GM23338 (cell line): ENCODE measurements around the gene MET.

ENCODE experiments used
- CREB1 ChIP-seq: fragments of 250-450 bp; sonication (Bioruptor Pico); IDR thresholded peaks from 2 replicates; pipeline ENCODE4 v1.5.0; 2020; ENCODE audit warnings: low read depth, mild to moderate bottlenecking, moderate library complexity
- ETS1 ChIP-seq: IDR thresholded peaks from 2 replicates; pipeline ENCODE4 v1.6.1; 2016; ENCODE audit warnings: antibody characterized with exemption
- EZH2 ChIP-seq: fragments of 200-600 bp; sonication (generic); IDR thresholded peaks from one replicate; pipeline ENCODE4 v1.8.0; 2017; ENCODE audit warnings: antibody characterized with exemption, mild to moderate bottlenecking, low read depth; ENCODE audit not compliant: unreplicated experiment
- EZH2phosphoT487 ChIP-seq: fragments of 200-600 bp; sonication (generic); IDR thresholded peaks from one replicate; pipeline ENCODE4 v1.8.1; 2018; ENCODE audit warnings: antibody characterized with exemption; ENCODE audit not compliant: unreplicated experiment
- JUNB ChIP-seq: IDR thresholded peaks from one replicate; pipeline ENCODE4 v1.6.1; 2016; ENCODE audit warnings: antibody characterized with exemption; ENCODE audit not compliant: unreplicated experiment
- NANOG ChIP-seq: IDR thresholded peaks from 2 replicates; pipeline ENCODE4 v1.6.1; 2016; ENCODE audit warnings: antibody characterized with exemption, borderline replicate concordance
- POLR2AphosphoS5 ChIP-seq: IDR thresholded peaks from 2 replicates; pipeline ENCODE4 v1.6.1; 2016; ENCODE audit warnings: antibody characterized with exemption, low read depth
- REST ChIP-seq: IDR thresholded peaks from one replicate; pipeline ENCODE4 v1.6.1; 2018; ENCODE audit warnings: antibody characterized with exemption; ENCODE audit not compliant: unreplicated experiment
- STAT1 ChIP-seq: IDR thresholded peaks from one replicate; pipeline ENCODE4 v1.6.1; 2016; ENCODE audit warnings: antibody characterized with exemption; ENCODE audit not compliant: unreplicated experiment
- ZNF114 ChIP-seq: fragments of 250-450 bp; sonication (Bioruptor Pico); IDR thresholded peaks from 2 replicates; pipeline ENCODE4 v1.5.0; 2020; ENCODE audit warnings: mild to moderate bottlenecking, moderate library complexity
- ZNF331 ChIP-seq: fragments of 250-450 bp; sonication (Bioruptor Pico); IDR thresholded peaks from 2 replicates; pipeline ENCODE4 v1.5.0; 2020; ENCODE audit warnings: low read depth, mild to moderate bottlenecking, moderate library complexity
- ZNF462 ChIP-seq: fragments of 250-450 bp; sonication (Bioruptor Pico); IDR thresholded peaks from 2 replicates; pipeline ENCODE4 v1.5.0; 2020; ENCODE audit warnings: mild to moderate bottlenecking, moderate library complexity
- TF ChIP-seq, protein P1 (sequence below), 2 experiments: fragments of 200-600 bp in 1 of 2; sonication (generic) in 1 of 2; conservative IDR thresholded peaks; 2 replicates each; pipeline versions ENCODE4 v1.5.1 to v1.6.1; 2016 to 2017; ENCODE audit warnings: antibody characterized with exemption in 2 of 2, low read depth in 2 of 2, mild to moderate bottlenecking in 2 of 2, moderate library complexity in 1 of 2

GRCh38 chr7:116629051-116629463 is 42.9 kb upstream of the MET start:
- TF ChIP-seq ZNF331 (CRISPR knock-in tag) (no peak), CREB1 (CRISPR knock-in tag) (no peak), EZH2 (no peak), POLR2AphosphoS5 (no peak), STAT1 (no peak), REST (no peak), EZH2phosphoT487 (no peak), ZNF462 (no peak), ETS1 (no peak), ZNF114 (no peak), NANOG (no peak), JUNB (no peak)
- TF ChIP-seq, protein P1, sequence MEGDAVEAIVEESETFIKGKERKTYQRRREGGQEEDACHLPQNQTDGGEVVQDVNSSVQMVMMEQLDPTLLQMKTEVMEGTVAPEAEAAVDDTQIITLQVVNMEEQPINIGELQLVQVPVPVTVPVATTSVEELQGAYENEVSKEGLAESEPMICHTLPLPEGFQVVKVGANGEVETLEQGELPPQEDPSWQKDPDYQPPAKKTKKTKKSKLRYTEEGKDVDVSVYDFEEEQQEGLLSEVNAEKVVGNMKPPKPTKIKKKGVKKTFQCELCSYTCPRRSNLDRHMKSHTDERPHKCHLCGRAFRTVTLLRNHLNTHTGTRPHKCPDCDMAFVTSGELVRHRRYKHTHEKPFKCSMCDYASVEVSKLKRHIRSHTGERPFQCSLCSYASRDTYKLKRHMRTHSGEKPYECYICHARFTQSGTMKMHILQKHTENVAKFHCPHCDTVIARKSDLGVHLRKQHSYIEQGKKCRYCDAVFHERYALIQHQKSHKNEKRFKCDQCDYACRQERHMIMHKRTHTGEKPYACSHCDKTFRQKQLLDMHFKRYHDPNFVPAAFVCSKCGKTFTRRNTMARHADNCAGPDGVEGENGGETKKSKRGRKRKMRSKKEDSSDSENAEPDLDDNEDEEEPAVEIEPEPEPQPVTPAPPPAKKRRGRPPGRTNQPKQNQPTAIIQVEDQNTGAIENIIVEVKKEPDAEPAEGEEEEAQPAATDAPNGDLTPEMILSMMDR (conservative IDR thresholded peaks at IDR 0.05; ENCODE audit: low read depth in 2 of 2): no peak
